Head of caudate nucleus (tissue), 42 donors: ENCODE results near the gene EFEMP1.

Experiments used
- DNase-seq, 42 donors: peaks; one replicate each; pipeline versions ENCODE4 v3.0.0 to v3.0.0-alpha.2; 2020 to 2021; ENCODE audit warnings: mixed read lengths in 7 of 42
- intact Hi-C: fragments of 100-400 bp; cut with DNase I; formaldehyde crosslinking; loops from one replicate; pipeline ENCODE4 v1.15.0; 2022

EFEMP1 gene

DNA sequence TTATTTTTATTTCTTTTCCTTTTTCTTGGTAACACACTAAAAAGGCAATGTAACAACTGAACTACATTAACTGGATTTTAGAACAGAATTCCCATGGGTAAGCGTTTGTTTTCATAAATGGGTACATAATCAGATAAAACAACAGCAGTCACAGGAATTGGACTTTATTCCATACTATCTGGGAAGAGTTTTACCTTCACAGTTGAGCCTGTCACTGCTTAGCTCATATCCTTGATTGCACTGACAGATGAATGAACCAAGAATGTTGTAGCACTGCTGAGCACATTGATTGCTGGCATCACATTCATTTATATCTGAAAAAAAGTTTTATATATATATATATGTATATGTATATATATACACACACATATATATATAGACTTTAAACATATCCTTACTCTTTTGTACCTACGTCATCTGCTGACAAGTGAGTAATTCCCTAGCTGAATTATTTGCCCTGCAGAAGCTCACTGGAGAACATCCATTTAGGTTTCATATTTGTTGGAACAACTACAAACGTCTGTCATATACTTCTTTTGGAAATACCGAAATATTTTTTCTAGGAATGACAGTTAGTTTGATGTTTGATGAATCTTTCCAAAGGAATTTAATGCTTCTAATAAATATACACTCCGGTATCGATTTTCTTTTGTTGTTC lies 47.0 kb downstream of the EFEMP1 start:
- intact Hi-C loops: no loop called here
- no peak for DNase-seq

GRCh38 chr2:55875434-55876135 lies 48.0 kb downstream of the EFEMP1 start:
- intact Hi-C loops: no loop called here
- no peak for DNase-seq

- DNase-seq: no peak
- intact Hi-C loops: no loop called here
These were observed 49.2 kb downstream of the EFEMP1 start for GRCh38 chr2:55874338-55874737.

- DNase-seq: peak in 1 of 42 donors; percentile 12
- intact Hi-C loops: no loop called here
These were observed 51.9 kb downstream of the EFEMP1 start for GRCh38 chr2:55871637-55872036.

- intact Hi-C loops: no loop called here
- DNase-seq: no peak
These were observed 53.8 kb downstream of the EFEMP1 start for GRCh38 chr2:55869637-55870325.

DNA sequence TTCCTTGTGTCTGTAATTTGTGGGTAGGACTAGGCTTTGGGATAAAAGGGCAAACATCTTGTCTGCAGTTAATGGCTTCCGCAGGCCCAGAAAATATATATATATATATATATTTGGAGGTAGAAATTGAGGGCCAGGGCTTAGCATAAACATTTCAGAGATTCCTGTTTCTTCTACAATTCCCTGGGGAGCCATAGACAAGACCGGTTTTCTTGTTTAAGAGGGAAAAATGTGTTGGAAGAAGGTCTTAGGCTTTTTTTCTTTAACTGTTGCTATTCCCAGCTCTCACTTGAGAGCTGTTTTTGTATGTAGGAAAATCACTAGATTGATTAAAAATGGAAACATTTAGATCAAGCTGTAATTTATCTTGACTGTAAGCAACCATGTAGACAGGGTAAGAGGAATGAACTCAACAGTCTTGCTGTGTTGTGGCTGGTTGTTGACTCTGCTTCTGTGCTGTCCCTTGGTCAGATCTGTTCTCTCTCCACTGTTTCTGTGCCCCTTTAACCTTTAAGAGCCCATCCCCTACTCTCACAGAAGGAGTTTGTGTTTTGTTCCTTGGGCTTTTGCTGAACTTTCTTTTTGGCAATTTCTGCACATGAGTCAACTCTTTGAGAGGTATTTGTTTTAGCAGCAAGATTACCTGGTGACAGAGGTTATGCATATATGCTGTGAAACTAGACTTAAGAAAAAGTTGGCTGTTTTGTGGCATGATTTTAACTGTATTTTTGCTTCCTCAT lies 58.3 kb downstream of the EFEMP1 start:
- no peak for DNase-seq
- intact Hi-C loops: no loop called here

GRCh38 chr2:55864351-55865084 lies 59.1 kb downstream of the EFEMP1 start:
- DNase-seq: no peak
- intact Hi-C loops: no loop called here

DNA sequence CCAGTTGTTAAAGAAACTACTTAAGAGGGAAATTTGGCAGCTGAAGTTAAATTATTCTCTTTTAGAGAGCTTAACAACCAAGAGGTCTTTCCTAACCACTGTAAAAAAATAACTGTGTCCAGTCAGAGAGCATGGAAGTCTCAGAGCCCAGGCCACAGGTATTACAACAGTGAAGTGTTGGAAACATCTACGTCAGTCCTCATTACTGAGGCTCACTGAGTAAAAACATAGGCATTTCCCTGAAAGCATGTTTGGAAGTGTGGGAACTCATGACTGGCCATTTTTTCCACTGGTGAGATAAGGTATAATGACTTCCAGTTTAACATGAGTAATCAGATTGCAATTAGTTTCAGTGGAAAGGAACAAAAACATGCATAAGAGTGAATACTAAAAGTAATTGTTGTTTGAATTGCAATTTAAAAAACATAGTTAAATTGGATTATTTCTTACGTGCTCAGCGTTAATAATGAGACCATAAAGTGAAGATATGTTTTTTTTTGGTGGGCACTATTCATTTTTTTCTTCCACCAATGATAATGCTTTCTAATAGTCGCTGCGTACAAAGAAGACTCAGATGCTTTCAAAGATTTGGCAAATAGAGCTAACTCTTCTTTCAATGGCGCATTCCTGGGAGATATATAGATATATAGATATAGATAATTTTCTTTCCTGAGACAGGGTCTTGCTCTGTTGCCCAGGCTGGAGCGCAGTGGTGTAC lies 60.8 kb downstream of the EFEMP1 start:
- peak in 1 of 42 donors; percentile 10 for DNase-seq
- intact Hi-C loops: no loop called here

DNA sequence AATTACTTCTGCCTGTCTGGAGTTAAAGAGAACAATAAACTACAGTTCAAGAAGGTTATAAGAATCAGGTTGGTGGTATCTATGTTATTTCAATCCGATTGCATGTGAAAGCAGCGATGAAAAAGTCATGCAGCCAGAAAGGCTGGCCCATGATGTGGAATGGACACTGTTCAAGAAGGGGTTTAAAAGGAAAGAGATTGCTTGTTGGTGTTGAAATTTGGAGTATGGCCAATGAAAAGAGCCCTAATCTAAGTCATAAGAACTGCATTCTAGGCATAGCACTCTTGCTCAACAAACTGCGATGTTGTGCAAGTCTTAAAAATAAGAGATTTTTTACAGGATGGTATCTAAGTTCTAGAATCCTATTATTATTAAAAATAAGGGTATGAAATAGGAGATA lies 61.3 kb downstream of the EFEMP1 start:
- intact Hi-C loops: no loop called here
- no peak for DNase-seq

DNA sequence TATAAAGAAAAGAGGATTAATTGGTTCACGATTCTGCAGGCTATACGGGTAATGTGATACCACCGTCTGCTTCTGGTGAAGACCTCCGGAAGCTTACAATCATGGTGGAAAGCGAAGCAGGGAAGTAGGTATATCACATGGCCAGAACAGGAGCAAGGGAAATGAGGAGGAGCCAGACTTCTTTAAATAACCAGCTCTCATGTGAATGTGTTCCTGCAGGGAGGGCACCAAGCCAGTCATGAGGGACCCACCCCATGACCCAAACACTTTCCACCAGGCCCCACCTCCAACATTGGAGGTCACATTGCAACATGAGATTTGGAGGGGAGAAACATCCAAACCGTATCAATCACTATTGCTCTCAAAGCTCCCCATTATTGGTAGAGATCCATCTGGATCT lies 61.8 kb downstream of the EFEMP1 start:
- intact Hi-C loops: no loop called here
- DNase-seq: no peak

DNA sequence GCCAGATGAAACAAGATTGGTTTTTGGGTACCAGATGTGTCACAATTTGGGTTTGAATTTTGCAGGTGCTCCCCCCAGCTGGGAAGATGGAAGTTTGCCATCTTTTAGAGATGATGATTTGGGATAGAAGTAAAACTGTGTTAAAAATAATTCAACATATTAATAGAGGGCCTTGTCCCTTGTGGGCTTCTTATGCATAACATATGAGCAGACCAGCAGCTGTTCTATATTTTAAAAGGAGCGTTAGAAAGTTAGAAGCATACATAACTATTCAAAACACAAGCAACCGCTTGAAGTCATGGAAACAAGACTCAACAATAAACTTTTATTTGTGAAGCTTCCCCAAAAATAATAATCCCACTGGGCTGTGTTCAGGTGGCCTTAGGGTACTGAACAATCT lies 62.8 kb downstream of the EFEMP1 start:
- intact Hi-C loops: no loop called here
- DNase-seq: no peak

- no peak for DNase-seq
- intact Hi-C loops: no loop called here
These were observed 63.7 kb downstream of the EFEMP1 start for GRCh38 chr2:55859875-55860274.

DNA sequence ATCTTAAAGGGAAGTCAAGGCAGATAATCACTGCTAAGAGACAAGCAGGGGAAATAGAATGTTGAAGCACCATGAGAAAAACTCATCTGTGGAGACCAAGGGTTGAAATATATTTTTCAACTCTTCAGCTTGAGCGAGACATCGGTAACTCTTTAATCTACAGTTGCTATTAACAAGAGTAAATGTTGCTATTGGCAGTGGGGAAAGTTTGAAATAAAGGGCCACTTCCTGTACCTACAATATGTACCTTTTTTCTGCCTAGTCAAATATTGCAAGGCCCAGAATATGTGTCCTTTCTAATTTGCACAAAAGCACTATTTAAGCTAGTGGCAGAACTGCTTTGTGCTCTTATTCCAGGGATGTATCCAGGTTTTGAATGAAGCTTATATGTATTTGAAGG lies 65.8 kb downstream of the EFEMP1 start:
- intact Hi-C loops: no loop called here
- DNase-seq: no peak

GRCh38 chr2:55856936-55857335 lies 66.6 kb downstream of the EFEMP1 start:
- intact Hi-C loops: no loop called here
- DNase-seq: no peak

DNA sequence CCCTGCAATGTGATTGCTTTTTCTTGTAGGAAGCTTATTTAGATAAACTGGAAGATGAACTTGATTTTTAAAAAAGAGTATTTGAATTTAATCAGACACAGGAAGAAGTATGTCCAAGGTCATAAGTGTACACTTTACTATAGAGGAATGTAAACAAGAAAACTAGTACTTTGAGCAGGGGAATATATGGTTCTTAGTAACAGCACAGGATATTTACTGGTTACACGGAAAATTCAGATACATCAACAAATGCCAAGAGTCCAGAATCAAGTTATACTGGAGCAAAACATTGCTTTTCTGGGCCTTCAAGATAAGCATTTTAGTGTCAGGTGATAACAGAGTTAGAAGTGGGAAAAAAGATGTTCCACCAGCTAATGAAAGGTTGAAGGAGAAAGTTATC lies 75.5 kb downstream of the EFEMP1 start:
- intact Hi-C loops: no loop called here
- DNase-seq: no peak

DNA sequence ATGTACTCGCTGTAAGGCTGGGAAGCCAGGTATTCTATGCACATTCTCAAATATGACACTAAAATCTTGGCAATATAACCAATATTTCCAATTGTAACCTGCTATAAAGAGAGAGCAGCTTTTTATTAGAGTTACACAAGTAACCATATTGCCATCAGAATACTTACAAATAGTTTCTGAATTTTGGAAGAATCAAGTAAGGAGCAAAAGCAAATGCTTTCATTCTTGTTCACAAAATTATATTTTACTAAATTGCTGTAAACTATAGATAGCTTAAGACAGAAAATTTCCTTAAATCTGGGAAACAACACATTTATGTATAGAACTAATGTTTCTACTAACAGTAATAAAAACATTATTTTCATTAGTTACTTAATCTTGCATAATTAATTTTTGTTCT lies 77.2 kb downstream of the EFEMP1 start:
- DNase-seq: no peak
- intact Hi-C loops: no loop called here

DNA sequence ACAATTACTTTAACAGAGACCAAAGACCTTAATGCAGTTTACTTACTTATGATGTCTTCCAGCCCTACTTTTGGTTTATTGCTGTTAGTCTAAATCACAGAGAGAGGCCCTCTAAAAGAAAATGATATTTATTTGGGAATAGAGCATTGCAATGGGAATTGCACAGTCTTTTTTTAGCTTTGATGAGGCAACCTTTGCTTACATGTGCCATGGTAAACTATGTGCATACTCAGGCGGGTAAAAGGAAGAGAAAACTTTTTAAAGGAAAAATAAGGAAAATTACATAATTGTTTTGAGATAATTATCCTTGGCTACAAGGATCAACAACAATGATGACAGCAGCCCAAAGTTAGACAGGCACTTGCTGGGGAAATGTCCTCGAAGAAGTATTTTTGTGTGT lies 78.6 kb downstream of the EFEMP1 start:
- intact Hi-C loops: no loop called here
- no peak for DNase-seq

GRCh38 chr2:55843994-55844345 lies 79.6 kb downstream of the EFEMP1 start:
- no peak for DNase-seq
- intact Hi-C loops: no loop called here
